GM12872 (cell line): Measurements from ENCODE around the gene GABRP.

Source experiments
- CTCF ChIP-seq: IDR thresholded peaks from 3 replicates; pipeline ENCODE4 v1.5.1; 2011; ENCODE audit warnings: low read depth, mild to moderate bottlenecking, low read length, moderate library complexity; ENCODE audit not compliant: insufficient read depth

GABRP gene

GRCh38 chr5:170811719-170812118 lies 28.2 kb downstream of the GABRP start:
- no peak for TF ChIP-seq CTCF

GRCh38 chr5:170813231-170813630 lies 29.7 kb downstream of the GABRP start:
- TF ChIP-seq CTCF: no peak

GRCh38 chr5:170817195-170817594 lies 33.7 kb downstream of the GABRP start:
- no peak for TF ChIP-seq CTCF

- no peak for TF ChIP-seq CTCF
These were observed 34.7 kb downstream of the GABRP start for GRCh38 chr5:170818232-170818631.

GRCh38 chr5:170819824-170820223 lies 36.3 kb downstream of the GABRP start:
- TF ChIP-seq CTCF: no peak

- TF ChIP-seq CTCF: no peak
These were observed 37.8 kb downstream of the GABRP start for GRCh38 chr5:170821257-170821800.

GRCh38 chr5:170826117-170826516 lies 42.6 kb downstream of the GABRP start:
- no peak for TF ChIP-seq CTCF
